Tibial nerve (tissue), 4 donors: ENCODE data around the gene EDA. TPM values are rescaled to one million over a fixed set of nuclear protein-coding genes. Genes with fewer than 3 reads are reported as not detected.
"Not testable (repeated sequence)": the region's sequence is repeated elsewhere in the genome, so short reads cannot be mapped to it uniquely, and the experiment has no call there.

Source experiments
- DNase-seq, 2 donors: peaks; one replicate each; pipeline ENCODE4 v3.0.0-alpha.2; 2019; ENCODE audit warnings: low spot score in 2 of 2
- H3K27ac ChIP-seq, 4 donors: fragments of 200-600 bp; sonication (generic) in 3 of 4; one replicate each; pipeline ENCODE4 v1.5.1; 2017 to 2019; ENCODE audit warnings: mild to moderate bottlenecking in 1 of 4
- H3K27me3 ChIP-seq, 2 donors: fragments of 200-600 bp; sonication (generic) in 1 of 2; one replicate each; pipeline versions ENCODE4 v1.5.1 to v1.6.0; 2017 to 2019
- H3K36me3 ChIP-seq, 3 donors: fragments of 200-600 bp; sonication (generic); one replicate each; pipeline ENCODE4 v1.5.1; 2018 to 2019
- H3K4me1 ChIP-seq, 4 donors: fragments of 200-600 bp; sonication (generic) in 3 of 4; one replicate each; pipeline ENCODE4 v1.5.1; 2017 to 2019
- H3K4me3 ChIP-seq, 4 donors: fragments of 200-600 bp; sonication (generic) in 3 of 4; one replicate each; pipeline ENCODE4 v1.5.1; 2017 to 2019; ENCODE audit warnings: mild to moderate bottlenecking in 1 of 4, moderate library complexity in 1 of 4
- H3K9me3 ChIP-seq, 4 donors: fragments of 200-600 bp; sonication (generic) in 3 of 4; one replicate each; pipeline ENCODE4 v1.5.1; 2017 to 2019
- CTCF ChIP-seq, 5 experiments: fragments of 200-600 bp in 3 of 5; fragments of 450-650 bp in 2 of 5; sonication (generic) in 3 of 5; IDR thresholded peaks; one replicate each; pipeline ENCODE4 v1.5.1; 2016 to 2019; ENCODE audit warnings: antibody characterized with exemption in 5 of 5, mild to moderate bottlenecking in 3 of 5, moderate library complexity in 2 of 5
- EP300 ChIP-seq, 2 donors: sonication (generic); formaldehyde crosslinking; IDR thresholded peaks; one replicate each; pipeline ENCODE4 v1.6.1; 2017; ENCODE audit warnings: antibody characterized with exemption in 2 of 2, mild to moderate bottlenecking in 1 of 2
- POLR2A ChIP-seq, 2 donors: fragments of 450-650 bp; IDR thresholded peaks; one replicate each; pipeline ENCODE4 v1.6.1; 2017; ENCODE audit warnings: antibody characterized with exemption in 2 of 2, mild to moderate bottlenecking in 2 of 2, moderate library complexity in 2 of 2
- WGBS, 2 donors: methylation state at CpG; one replicate each; pipeline ENCODE4 v1.1.5; 2018; 5-methylcytosine and 5-hydroxymethylcytosine counted together
- total RNA-seq, 4 donors: library from RNA; depleted of rRNA; stranded (reverse); fragments of >200 nt; gene quantifications; one replicate each; pipeline ENCODE4 v1.1.0, GENCODE V29; 2016

EDA gene
- total RNA-seq, 4 donors from 2014 or later: 9.2 to 13.8 (median 10.3) TPM

- 72 to 76% methylated on average over 3 of the region's 3 CpGs for WGBS, 2 donors
- H3K27ac ChIP-seq: no peak overlapping the region
- TF ChIP-seq EP300 (IDR thresholded peaks at IDR 0.05) (no peak), CTCF (IDR thresholded peaks at IDR 0.05) (no peak), POLR2A (IDR thresholded peaks at IDR 0.05) (no peak)
These were observed 228.7 kb downstream of the EDA start for GRCh38 chrX:69844636-69845035.

GRCh38 chrX:69859999-69860398, 244.1 kb downstream of the EDA start:
- not testable (repeated sequence) for H3K27me3 ChIP-seq, DNase-seq, H3K4me3 ChIP-seq, H3K4me1 ChIP-seq, H3K36me3 ChIP-seq, H3K27ac ChIP-seq
- peaks cover 0 to 23% (median 7%) of the 10 kb centered on the region in 4 donors for H3K9me3 ChIP-seq

More at GRCh38 chrX:69844636-69845035, 228.7 kb downstream of the EDA start:
- Histone ChIP-seq H3K9me3 (no peaks in the 10 kb centered on the region), H3K4me1 (no peaks in the 10 kb centered on the region), H3K36me3 (no peaks in the 10 kb centered on the region), H3K27me3 (no peaks in the 10 kb centered on the region), H3K4me3 (no peak overlapping the region)
- DNase-seq: no peak

GRCh38 chrX:69876221-69876620, 260.3 kb downstream of the EDA start:
- H3K4me3 ChIP-seq: no peak overlapping the region
- no peaks in the 10 kb centered on the region for H3K27me3 ChIP-seq
- H3K36me3 ChIP-seq: no peaks in the 10 kb centered on the region
- 83 to 90% methylated on average over 1 of the region's 1 CpG for WGBS, 2 donors
- no peak for DNase-seq
- H3K4me1 ChIP-seq: no peaks in the 10 kb centered on the region
- no peak overlapping the region for H3K27ac ChIP-seq
- TF ChIP-seq CTCF (IDR thresholded peaks at IDR 0.05) (no peak), EP300 (IDR thresholded peaks at IDR 0.05) (no peak), POLR2A (IDR thresholded peaks at IDR 0.05) (no peak)
- H3K9me3 ChIP-seq: peaks cover 0 to 8% (median 4%) of the 10 kb centered on the region in 4 donors

- TF ChIP-seq EP300 (IDR thresholded peaks at IDR 0.05): no peak
- TF ChIP-seq POLR2A (IDR thresholded peaks at IDR 0.05): no peak
- no peak for TF ChIP-seq CTCF (IDR thresholded peaks at IDR 0.05)
- DNase-seq: no peak
- WGBS, 2 donors: 72 to 93% methylated on average over 1 of the region's 1 CpG
- no peaks in the 10 kb centered on the region for H3K4me1 ChIP-seq
- H3K27me3 ChIP-seq: no peaks in the 10 kb centered on the region
- peaks cover 0 to 25% (median 6%) of the 10 kb centered on the region in 4 donors for H3K9me3 ChIP-seq
- H3K4me3 ChIP-seq: no peak overlapping the region
- H3K36me3 ChIP-seq: peaks cover 0 to 4% (median 0%) of the 10 kb centered on the region in 3 donors
- no peak overlapping the region for H3K27ac ChIP-seq
These were observed 268.3 kb downstream of the EDA start for GRCh38 chrX:69884210-69884609.

- Histone ChIP-seq H3K27me3 (no peaks in the 10 kb centered on the region), H3K36me3 (no peaks in the 10 kb centered on the region), H3K4me3 (no peak overlapping the region), H3K27ac (no peak overlapping the region), H3K9me3 (no peaks in the 10 kb centered on the region), H3K4me1 (no peaks in the 10 kb centered on the region)
- no peak for DNase-seq
- TF ChIP-seq CTCF (IDR thresholded peaks at IDR 0.05) (no peak), POLR2A (IDR thresholded peaks at IDR 0.05) (no peak), EP300 (IDR thresholded peaks at IDR 0.05) (no peak)
- 34 to 82% methylated on average over 1 of the region's 1 CpG for WGBS, 2 donors
These were observed 280.1 kb downstream of the EDA start for GRCh38 chrX:69896046-69896445.

- H3K27me3 ChIP-seq: no peaks in the 10 kb centered on the region
- DNase-seq: no peak
- no peak overlapping the region for H3K27ac ChIP-seq
- TF ChIP-seq POLR2A (IDR thresholded peaks at IDR 0.05) (no peak), CTCF (IDR thresholded peaks at IDR 0.05) (no peak), EP300 (IDR thresholded peaks at IDR 0.05) (no peak)
- H3K4me1 ChIP-seq: peaks cover 0 to 9% (median 0%) of the 10 kb centered on the region in 4 donors
- 79 to 87% methylated on average over 1 of the region's 1 CpG for WGBS, 2 donors
- no peaks in the 10 kb centered on the region for H3K36me3 ChIP-seq
- no peaks in the 10 kb centered on the region for H3K9me3 ChIP-seq
- H3K4me3 ChIP-seq: no peak overlapping the region
These were observed 284.6 kb downstream of the EDA start for GRCh38 chrX:69900491-69900890.
